ENCODE data around the gene NEK2.
"Not testable (repeated sequence)": the region's sequence is repeated elsewhere in the genome, so short reads cannot be mapped to it uniquely, and the experiment has no call there.

DNA sequence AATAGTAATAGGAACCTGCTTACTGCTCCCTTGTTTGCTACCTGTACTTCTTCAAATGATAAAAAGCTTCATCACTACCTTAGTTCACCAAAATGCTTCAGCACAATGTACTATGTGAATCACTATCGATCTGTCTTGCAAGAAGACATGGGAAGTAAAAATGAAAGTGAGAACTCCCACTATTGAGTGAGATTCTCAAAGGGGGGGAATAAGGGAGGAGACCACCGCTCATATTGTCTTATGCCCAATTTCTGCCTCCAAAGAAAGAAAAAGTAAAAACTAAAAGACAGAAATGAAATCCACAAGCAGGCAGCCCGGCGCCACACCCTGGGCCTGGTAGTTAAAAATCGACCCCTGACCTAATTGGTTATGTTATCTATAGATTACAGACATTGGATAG, 18.5 kb upstream of the NEK2 start:
- TF ChIP-seq, protein P1, sequence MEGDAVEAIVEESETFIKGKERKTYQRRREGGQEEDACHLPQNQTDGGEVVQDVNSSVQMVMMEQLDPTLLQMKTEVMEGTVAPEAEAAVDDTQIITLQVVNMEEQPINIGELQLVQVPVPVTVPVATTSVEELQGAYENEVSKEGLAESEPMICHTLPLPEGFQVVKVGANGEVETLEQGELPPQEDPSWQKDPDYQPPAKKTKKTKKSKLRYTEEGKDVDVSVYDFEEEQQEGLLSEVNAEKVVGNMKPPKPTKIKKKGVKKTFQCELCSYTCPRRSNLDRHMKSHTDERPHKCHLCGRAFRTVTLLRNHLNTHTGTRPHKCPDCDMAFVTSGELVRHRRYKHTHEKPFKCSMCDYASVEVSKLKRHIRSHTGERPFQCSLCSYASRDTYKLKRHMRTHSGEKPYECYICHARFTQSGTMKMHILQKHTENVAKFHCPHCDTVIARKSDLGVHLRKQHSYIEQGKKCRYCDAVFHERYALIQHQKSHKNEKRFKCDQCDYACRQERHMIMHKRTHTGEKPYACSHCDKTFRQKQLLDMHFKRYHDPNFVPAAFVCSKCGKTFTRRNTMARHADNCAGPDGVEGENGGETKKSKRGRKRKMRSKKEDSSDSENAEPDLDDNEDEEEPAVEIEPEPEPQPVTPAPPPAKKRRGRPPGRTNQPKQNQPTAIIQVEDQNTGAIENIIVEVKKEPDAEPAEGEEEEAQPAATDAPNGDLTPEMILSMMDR (IDR thresholded peaks at IDR 0.05) = not testable (repeated sequence)
- TF ChIP-seq POLR2A (IDR thresholded peaks at IDR 0.05) = not testable (repeated sequence)

Data from uterus (tissue), 2 donors.